Mesodermal cell (in vitro differentiated cells): ENCODE measurements around the gene SEPTIN6. TPM values are rescaled to one million over a fixed set of nuclear protein-coding genes. Genes with fewer than 3 reads are reported as not detected.

ENCODE experiments used
- H3K27ac ChIP-seq: 2 replicates; pipeline ENCODE4 v1.7.0; 2013; ENCODE audit warnings: mild to moderate bottlenecking, low read depth, low read length, moderate library complexity; ENCODE audit not compliant: severe bottlenecking
- H3K36me3 ChIP-seq: 2 replicates; pipeline ENCODE4 v1.7.1; 2013; ENCODE audit warnings: mild to moderate bottlenecking, low read length, moderate library complexity; ENCODE audit not compliant: control insufficient read depth, insufficient read depth
- H3K4me1 ChIP-seq: one replicate; pipeline ENCODE4 v1.7.1; 2013; ENCODE audit warnings: mild to moderate bottlenecking, low read length; ENCODE audit not compliant: insufficient read depth, control insufficient read depth, poor library complexity, severe bottlenecking
- H3K4me3 ChIP-seq: 2 replicates; pipeline ENCODE4 v1.7.0; 2013; ENCODE audit warnings: low read length, control low read depth, mild to moderate bottlenecking; ENCODE audit not compliant: insufficient read depth, poor library complexity, severe bottlenecking; ENCODE audit errors: extremely low read depth
- H3K9me3 ChIP-seq: 2 replicates; pipeline ENCODE4 v1.7.1; 2013; ENCODE audit warnings: mild to moderate bottlenecking, low read length, moderate library complexity; ENCODE audit not compliant: control insufficient read depth
- WGBS, 2 experiments: methylation state at CpG; one replicate each; pipeline ENCODE4 v1.1.5; 2013; ENCODE audit warnings: missing lambda C conversion rate in 2 of 2; ENCODE audit not compliant: insufficient coverage in 2 of 2; 5-methylcytosine and 5-hydroxymethylcytosine counted together
- polyA plus RNA-seq, 2 experiments: library from polyadenylated mRNA; stranded (reverse); fragments of 50-300 nt; gene quantifications; one replicate each; pipeline ENCODE4 v1.2.3, GENCODE V29; 2013

SEPTIN6 gene
- polyA plus RNA-seq (2013, experiment 1 of 2): 118 TPM
- 105 TPM for polyA plus RNA-seq (2013, experiment 2 of 2)

DNA sequence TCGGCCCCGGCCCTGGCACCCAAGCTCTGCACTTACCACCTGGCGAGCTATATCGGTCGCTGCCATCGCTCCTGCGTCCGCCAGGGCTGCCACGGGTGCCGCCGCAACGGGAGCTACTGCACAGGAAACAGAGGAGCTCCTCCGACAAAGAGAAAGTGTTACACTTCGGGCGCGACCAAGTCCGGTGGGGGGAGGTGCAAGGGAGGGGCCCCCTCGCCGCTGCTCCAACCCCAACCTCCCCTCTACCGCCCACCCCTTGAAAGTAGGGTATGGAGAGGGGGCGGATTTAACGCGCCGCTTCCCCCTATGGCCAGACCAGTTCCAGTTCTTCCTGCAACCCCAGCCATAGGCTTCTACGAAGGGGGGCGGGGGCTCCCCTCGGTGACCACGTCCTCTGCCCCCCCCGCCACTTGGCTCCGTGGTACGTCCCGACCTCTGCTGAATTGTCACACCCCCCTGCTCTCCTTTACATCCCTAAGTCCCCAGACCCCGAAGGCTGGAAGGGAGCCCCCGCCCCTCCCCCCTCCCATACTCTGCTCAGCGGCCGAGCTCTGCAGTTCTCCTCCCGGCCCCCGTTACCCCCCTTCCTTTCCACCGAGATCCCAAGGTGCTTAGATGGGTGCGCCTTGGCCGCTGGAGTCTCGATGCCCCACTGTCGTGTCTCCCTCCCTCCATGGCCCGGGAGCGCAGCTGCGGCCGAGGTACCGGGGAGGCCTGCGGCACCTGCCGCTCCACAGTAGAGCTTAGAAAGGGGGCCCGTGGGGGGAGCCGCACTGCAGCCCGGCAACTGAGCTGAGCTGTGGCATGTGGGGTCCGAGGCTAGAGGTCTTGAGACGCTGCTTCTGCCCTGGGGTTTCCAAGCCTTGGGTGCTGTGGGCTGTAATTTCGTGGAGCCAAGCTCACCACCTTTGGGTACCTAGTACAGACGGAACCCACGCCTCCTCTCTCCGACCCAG is at the start of gene SEPTIN6:
Gene SEPTIN6, minus strand, starts transcription at position 129 of the 956 bp plus-strand sequence. Its CDS starts 63 bp downstream, at position 66.
- whole genome bisulfite sequencing, 2 experiments: 0 to 4% methylated on average over 3 to 11 of the region's 59 CpGs
- H3K27ac ChIP-seq: no peak within 1 kb of the TSS

DNA sequence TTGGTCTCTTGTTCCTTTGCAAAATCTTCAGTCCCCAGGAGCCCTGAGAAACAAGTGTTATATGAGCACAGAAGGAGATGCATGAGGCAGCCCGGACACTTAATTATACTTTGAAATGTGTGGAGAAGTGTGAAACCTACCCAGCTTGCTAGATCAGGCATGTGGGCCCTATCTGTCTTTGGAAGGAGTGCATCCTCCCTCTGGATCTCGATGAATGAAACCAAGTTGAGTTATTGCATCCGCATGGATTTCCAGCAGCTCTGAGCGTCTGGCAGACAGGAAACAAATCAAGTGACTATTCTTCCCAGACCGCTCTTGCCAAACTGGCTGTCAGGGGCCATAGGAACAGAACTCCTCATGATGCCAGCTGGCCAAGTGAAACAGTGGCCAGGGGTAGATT is 45.8 kb upstream of the SEPTIN6 start:
- Histone ChIP-seq H3K9me3 (no peaks in the 10 kb centered on the region), H3K4me3 (no peak overlapping the region), H3K27ac (no peak overlapping the region), H3K36me3 (no peaks in the 10 kb centered on the region), H3K4me1 (no peaks in the 10 kb centered on the region)
- 91 to 100% methylated on average over 4 of the region's 5 CpGs for WGBS, 2 experiments

More for the DNA sequence above, at the start of gene SEPTIN6:
- Histone ChIP-seq H3K4me1 (no peaks in the 10 kb centered on the region), H3K9me3 (no peaks in the 10 kb centered on the region), H3K36me3 (no peaks in the 10 kb centered on the region), H3K4me3 (peak within 1 kb of the TSS; percentile 59)

DNA sequence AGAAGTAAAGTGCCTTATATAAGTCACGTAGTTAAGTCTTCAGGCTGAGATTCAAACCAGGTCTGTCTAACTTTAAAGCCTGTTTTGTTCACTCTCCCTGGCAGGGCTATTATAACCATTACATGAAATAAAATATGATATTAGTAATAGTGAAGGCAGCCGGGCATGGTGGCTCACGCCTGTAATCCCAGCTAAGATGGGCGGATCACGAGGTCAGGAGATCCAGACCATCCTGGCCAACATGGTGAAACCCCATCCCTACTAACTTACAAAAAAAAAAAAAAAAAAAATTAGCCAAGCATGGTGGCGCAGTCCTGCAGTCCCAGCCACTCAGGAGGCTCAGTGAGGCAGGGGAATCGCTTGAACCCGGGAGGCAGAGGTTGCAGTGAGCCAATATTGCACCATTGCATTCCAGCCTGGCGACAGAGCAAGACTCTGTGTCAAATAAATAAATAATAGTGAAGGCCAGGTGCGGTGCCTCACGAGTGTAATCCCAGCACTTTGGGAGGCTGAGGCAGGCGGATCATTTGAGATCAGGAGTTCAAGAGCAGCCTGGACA is 43.3 kb upstream of the SEPTIN6 start:
- no peaks in the 10 kb centered on the region for H3K36me3 ChIP-seq
- H3K9me3 ChIP-seq: no peaks in the 10 kb centered on the region
- no peak overlapping the region for H3K27ac ChIP-seq
- whole genome bisulfite sequencing, 2 experiments: 93% methylated on average over 5 of the region's 12 CpGs; no CpG with 5 or more reads in 1 of the 2 experiments
- H3K4me1 ChIP-seq: no peaks in the 10 kb centered on the region
- no peak overlapping the region for H3K4me3 ChIP-seq

DNA sequence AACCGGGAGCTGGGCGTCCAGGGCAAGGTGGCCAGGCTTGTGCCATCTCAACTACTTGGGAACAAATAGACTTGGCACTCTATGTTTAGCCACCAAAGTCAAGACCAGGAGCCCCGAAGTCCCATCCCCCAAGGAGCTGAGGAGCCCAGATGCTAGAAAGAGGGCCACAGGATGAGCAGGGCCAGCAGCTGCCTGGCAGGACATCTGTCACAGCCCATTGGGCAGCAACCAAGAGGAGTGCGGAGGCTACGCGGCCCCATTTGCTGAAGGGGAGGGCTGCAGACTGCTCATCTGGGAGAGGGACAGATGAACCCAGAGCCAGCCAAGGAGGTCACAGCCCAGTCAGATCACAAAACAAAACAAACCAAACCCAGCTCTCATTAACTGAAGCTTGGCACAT is 42.5 kb upstream of the SEPTIN6 start:
- no peaks in the 10 kb centered on the region for H3K9me3 ChIP-seq
- H3K4me1 ChIP-seq: no peaks in the 10 kb centered on the region
- 69 to 80% methylated on average over 1 to 3 of the region's 6 CpGs for WGBS, 2 experiments
- no peaks in the 10 kb centered on the region for H3K36me3 ChIP-seq
- H3K27ac ChIP-seq: no peak overlapping the region
- H3K4me3 ChIP-seq: no peak overlapping the region

DNA sequence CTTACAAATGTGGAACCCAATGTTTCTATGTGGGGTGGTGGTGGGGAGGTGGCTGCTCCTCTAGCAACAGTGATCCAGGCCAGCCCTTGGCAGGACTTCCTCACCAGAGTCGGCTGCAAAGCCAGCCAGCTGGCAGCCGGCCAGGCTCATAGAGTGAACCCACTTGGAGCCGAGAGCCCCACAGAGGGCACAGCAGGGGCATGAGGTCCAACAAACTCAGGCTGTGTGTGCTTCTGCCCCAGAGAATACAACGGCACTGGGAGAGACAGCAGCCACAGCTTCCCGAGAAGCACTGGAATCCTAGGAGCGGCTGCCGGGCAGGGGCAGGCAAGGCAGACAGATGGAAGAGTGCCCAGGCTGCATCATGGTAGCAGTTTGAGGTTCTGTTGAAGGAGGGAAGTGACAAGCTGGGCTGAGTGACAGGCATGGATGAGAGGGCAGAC is 42.0 kb upstream of the SEPTIN6 start:
- no peaks in the 10 kb centered on the region for H3K36me3 ChIP-seq
- H3K9me3 ChIP-seq: no peaks in the 10 kb centered on the region
- 79 to 100% methylated on average over 3 to 6 of the region's 7 CpGs for WGBS, 2 experiments
- no peak overlapping the region for H3K27ac ChIP-seq
- H3K4me1 ChIP-seq: no peaks in the 10 kb centered on the region
- no peak overlapping the region for H3K4me3 ChIP-seq

DNA sequence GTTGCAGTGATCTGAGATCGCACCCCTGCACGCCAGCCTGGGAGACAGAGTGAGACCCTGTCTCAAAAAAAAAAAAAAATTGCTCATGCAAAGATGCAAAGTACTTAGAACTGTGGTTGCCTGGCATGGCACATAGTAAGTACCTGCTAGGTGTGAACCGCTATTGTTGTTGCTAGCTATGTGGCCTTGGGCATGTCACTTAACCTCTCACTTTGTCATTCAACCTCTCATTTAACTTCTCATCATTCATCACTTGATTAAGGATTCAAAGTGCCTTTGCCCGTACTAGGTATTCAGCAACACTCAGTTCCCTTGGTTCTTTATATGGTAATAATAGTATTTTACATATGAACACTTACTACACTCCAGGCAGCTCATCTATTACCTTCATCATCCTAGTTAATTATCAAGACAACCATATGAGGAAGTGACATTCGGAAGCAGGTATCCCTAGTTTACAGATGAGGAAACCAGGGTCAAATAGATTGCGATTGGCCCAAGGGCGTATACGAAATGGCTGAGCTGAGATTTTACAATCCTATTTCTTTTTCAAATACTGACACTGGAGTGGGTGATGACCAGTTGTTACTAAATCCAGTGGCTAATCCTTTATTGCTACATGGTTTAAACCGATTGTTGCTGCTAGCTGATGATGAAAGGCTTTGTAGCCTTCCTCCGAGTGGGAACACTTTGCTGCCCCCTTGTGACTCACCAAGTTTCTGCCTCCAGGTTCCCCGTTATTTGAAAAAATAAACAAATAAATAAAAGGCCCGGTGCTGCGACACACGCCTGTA is 36.6 kb upstream of the SEPTIN6 start:
- Histone ChIP-seq H3K27ac (no peak overlapping the region), H3K9me3 (no peaks in the 10 kb centered on the region), H3K36me3 (no peaks in the 10 kb centered on the region), H3K4me1 (no peaks in the 10 kb centered on the region), H3K4me3 (no peak overlapping the region)
- 25 to 53% methylated on average over 3 to 6 of the region's 14 CpGs for WGBS, 2 experiments

DNA sequence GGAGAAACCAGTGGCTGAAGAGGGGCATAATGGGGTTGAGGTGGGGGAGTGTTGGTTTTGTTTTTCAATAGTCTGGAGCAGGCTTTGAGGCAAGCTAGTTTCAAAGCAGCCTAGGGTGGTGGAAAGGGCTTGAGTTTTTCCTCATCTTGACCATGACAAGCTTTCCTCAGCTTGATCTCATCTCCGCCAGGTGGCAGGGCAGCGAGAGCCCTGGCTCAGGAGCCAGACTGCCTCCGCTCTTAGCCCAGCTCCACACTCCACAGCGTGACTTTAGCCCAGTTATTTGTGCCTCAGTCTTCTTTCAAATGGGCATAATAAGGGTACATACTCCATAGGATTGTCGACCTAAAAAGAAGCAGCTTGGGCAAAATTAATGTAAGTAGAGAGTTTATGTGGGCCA is 35.5 kb upstream of the SEPTIN6 start:
- H3K36me3 ChIP-seq: no peaks in the 10 kb centered on the region
- H3K9me3 ChIP-seq: no peaks in the 10 kb centered on the region
- no peaks in the 10 kb centered on the region for H3K4me1 ChIP-seq
- no peak overlapping the region for H3K4me3 ChIP-seq
- WGBS, 2 experiments: 60 to 78% methylated on average over 1 to 4 of the region's 5 CpGs
- H3K27ac ChIP-seq: no peak overlapping the region

DNA sequence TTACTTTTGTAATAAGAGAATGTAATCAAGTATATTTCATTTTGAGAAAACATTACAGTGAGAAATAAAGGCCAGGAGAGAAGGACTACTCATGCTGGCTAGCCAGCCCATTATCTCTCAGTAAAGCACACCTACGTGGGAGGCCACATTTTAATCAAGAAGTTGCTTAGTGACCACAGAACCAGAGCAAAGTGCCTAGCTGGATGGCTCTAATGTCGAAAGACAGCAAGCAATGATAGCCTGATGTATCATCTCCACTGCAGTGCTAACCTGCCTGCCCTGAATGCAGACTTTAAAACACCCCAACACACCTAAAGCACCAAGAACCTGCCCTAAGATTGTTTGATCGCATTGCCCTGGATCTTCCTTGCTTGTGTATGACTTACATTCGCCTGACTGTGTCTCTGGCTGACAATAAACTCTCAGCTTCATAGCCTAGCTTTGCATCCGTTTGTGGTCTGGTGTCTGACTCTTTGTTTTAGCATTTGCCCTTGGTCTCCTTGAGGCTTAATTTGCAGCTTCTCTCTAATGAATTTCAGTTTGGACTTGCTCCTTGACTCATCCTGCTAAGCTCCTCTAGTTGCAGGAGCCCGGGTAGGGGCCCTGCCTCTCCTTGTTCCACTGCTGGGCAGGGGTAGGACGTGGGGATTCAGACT is 34.1 kb upstream of the SEPTIN6 start:
- no peaks in the 10 kb centered on the region for H3K36me3 ChIP-seq
- no peak overlapping the region for H3K4me3 ChIP-seq
- WGBS, 2 experiments: 72 to 100% methylated on average over 1 to 6 of the region's 7 CpGs
- H3K27ac ChIP-seq: no peak overlapping the region
- H3K4me1 ChIP-seq: no peaks in the 10 kb centered on the region
- no peaks in the 10 kb centered on the region for H3K9me3 ChIP-seq

DNA sequence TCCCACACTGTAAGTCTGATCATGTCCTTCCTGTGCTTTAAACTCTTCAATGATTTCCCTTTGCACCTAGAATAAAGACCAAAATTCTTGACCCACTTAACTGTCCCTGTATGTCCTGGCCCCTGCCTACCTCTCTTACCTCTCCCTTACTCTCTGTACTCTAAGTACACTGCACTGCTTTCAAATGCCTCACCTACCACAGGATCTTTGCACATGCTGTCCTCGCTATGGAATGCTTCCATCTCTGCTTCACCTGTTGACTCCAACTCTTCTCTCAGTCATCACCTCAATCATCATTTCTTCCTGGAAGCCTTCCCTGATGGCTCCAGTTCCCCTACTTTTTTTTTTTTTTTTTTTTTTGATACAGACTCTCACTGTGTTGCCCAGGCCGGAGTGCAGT is 29.0 kb upstream of the SEPTIN6 start:
- WGBS, 2 experiments: 100% methylated on average over 1 of the region's 2 CpGs
- no peaks in the 10 kb centered on the region for H3K9me3 ChIP-seq
- H3K36me3 ChIP-seq: no peaks in the 10 kb centered on the region
- no peaks in the 10 kb centered on the region for H3K4me1 ChIP-seq
- H3K4me3 ChIP-seq: no peak overlapping the region
- H3K27ac ChIP-seq: no peak overlapping the region

DNA sequence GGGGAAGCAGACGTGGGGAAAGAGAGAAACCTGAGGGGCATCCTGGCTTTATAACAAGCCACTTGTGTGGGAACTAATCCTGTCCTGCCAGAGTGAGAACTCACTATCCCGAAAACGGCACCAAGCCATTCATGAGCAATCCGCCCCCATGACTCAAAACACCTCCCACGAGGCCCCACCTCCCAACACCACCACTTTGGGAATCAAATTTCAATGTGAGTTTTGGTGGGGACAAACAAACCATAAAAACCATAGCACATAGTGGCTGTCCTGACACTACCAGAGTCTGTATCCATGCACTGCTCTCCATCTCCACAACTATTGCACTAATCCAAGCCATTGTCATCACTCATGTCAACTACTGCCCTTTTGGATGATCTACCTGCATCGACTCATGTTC is 28.5 kb upstream of the SEPTIN6 start:
- no peak overlapping the region for H3K27ac ChIP-seq
- 97 to 100% methylated on average over 1 to 3 of the region's 6 CpGs for WGBS, 2 experiments
- no peaks in the 10 kb centered on the region for H3K36me3 ChIP-seq
- no peak overlapping the region for H3K4me3 ChIP-seq
- H3K4me1 ChIP-seq: no peaks in the 10 kb centered on the region
- H3K9me3 ChIP-seq: no peaks in the 10 kb centered on the region
